Esophagus (tissue), 2 donors: ENCODE data around the gene KRTAP6-1. TPM values are rescaled to one million over a fixed set of nuclear protein-coding genes. Genes with fewer than 3 reads are reported as not detected.

Experiments used
- H3K27ac ChIP-seq, 2 donors: one replicate each; pipeline ENCODE4 v1.5.1; 2013; ENCODE audit warnings: low read depth in 2 of 2, mild to moderate bottlenecking in 2 of 2, inconsistent platforms in 1 of 2, low read length in 1 of 2, moderate library complexity in 1 of 2
- H3K27me3 ChIP-seq, 2 donors: one replicate each; pipeline ENCODE4 v1.6.1; 2013; ENCODE audit warnings: low read length in 2 of 2, control low read depth in 1 of 2, mild to moderate bottlenecking in 1 of 2; ENCODE audit not compliant: insufficient read depth in 2 of 2, control insufficient read depth in 1 of 2
- H3K36me3 ChIP-seq, 2 donors: one replicate each; pipeline ENCODE4 v1.6.1; 2013; ENCODE audit warnings: low read length in 1 of 2; ENCODE audit not compliant: control insufficient read depth in 2 of 2, insufficient read depth in 2 of 2
- H3K4me1 ChIP-seq, 2 donors: one replicate each; pipeline ENCODE4 v1.6.1; 2013; ENCODE audit warnings: low read length in 1 of 2; ENCODE audit not compliant: control insufficient read depth in 2 of 2, insufficient read depth in 2 of 2
- H3K4me3 ChIP-seq, 2 donors: one replicate each; pipeline ENCODE4 v1.5.1; 2013; ENCODE audit warnings: low read length in 2 of 2, mild to moderate bottlenecking in 2 of 2, low read depth in 1 of 2, moderate library complexity in 1 of 2
- H3K9me3 ChIP-seq, 2 donors: one replicate each; pipeline ENCODE4 v1.6.1; 2013; ENCODE audit warnings: mild to moderate bottlenecking in 2 of 2, low read depth in 1 of 2, low read length in 1 of 2, moderate library complexity in 1 of 2; ENCODE audit not compliant: control insufficient read depth in 2 of 2, insufficient read depth in 1 of 2
- WGBS, 2 donors: extraction: QIAGEN DNeasy Blood & Tissue Kit; methylation state at CpG; one replicate each; pipeline ENCODE4 v1.1.7; 2013; 5-methylcytosine and 5-hydroxymethylcytosine counted together
- polyA plus RNA-seq, 2 donors: library from polyadenylated mRNA; stranded (reverse); fragments of 200-250 nt; gene quantifications; one replicate each; pipeline ENCODE4 v1.2.3, GENCODE V29; 2013
- donor health status: healthy with polysubstance abuse.
- donor health status: Bipolar disorder and iron deficiency.

The KRTAP6-1 gene
- polyA plus RNA-seq, result not detected

GRCh38 chr21:30613836-30614235, at the start of gene KRTAP6-1:
Gene KRTAP6-1 (minus strand): TSS chr21:30613930. CDS start chr21:30613904, 26 bp downstream.
- WGBS, 2 donors, result 62 to 69% methylated on average over 2 of the region's 2 CpGs
- Histone ChIP-seq H3K4me1 (no peaks in the 10 kb centered on the region), H3K36me3 (no peaks in the 10 kb centered on the region), H3K9me3 (no peaks in the 10 kb centered on the region), H3K27me3 (no peaks in the 10 kb centered on the region), H3K27ac (no peak within 1 kb of the TSS), H3K4me3 (no peak within 1 kb of the TSS)

DNA sequence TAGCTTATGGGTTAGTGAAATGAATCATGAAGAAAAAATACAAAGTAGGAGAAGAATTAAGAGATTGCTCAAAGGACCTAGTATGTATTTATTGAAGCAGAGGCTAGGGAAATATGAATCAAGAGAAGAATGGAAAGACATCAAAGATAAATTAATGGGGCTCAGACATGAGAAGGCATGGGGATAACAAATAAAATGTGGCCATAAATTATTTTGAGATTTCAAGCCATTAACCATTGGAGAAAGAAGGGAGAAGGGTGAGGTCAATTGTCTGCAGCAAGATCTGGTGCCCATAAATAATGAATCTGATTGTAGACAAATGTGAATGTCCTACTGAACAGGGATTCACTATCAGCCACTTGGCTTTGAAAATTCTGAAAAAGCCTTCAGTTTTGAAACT, 39.2 kb upstream of the KRTAP6-1 start:
- H3K4me3 ChIP-seq, result no peak overlapping the region
- H3K36me3 ChIP-seq, result no peaks in the 10 kb centered on the region
- no peak overlapping the region for H3K27ac ChIP-seq
- H3K4me1 ChIP-seq, result no peaks in the 10 kb centered on the region
- no peaks in the 10 kb centered on the region for H3K9me3 ChIP-seq
- no peaks in the 10 kb centered on the region for H3K27me3 ChIP-seq

DNA sequence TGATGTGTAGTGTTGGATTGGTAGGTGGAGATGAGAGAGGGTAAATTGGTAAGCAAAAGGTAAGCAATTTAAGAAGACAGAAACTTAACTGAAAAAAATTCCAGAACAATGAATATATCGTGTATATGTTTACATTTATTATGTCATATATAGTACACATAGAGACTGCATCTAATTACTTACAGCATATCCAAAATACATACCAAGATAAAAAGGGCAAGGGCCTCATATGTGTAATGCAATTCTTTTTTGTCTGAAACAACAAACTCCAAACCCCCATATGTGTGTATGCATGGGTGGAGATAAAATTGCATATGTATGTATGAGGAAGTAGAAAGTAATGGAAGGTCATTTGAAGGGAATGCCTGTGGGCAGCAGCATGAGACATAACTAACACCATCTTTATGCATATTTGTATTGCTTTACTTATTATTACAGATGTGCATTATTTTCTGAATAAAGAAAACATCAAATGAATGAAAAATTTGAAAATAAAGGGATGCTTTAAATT, 33.2 kb upstream of the KRTAP6-1 start:
- H3K4me1 ChIP-seq, result no peaks in the 10 kb centered on the region
- WGBS, 2 donors, result 58% methylated on average over 1 of the region's 1 CpG

DNA sequence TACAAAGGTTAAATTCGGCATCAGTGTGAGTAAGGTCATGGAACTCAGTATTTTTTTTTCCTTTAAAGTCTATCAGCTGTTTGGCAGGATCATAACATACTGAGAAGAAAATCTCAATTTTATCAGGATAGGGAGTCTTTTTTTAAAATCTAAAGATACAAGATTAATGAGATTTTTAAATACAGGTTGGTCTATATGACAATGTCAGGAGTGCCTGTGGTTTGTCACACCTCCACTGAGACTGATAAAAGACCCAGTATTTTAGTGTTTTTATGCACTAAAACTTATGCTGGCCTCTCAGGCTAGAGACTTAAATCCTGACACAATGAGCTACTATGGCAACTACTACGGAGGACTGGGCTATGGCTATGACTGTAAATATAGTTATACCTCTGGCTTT, 28.8 kb upstream of the KRTAP6-1 start, which contains the start of gene KRTAP20-3:
KRTAP20-3 (plus strand) TSS at position 301 of the 400 bp plus-strand sequence.
- no peaks in the 10 kb centered on the region for H3K4me1 ChIP-seq
- no peaks in the 10 kb centered on the region for H3K27me3 ChIP-seq
- no peaks in the 10 kb centered on the region for H3K36me3 ChIP-seq
- no peak within 1 kb of the TSS for H3K4me3 ChIP-seq
- H3K9me3 ChIP-seq, result no peaks in the 10 kb centered on the region
- WGBS, 2 donors, result 84 to 86% methylated on average over 2 of the region's 2 CpGs
- H3K27ac ChIP-seq, result no peak within 1 kb of the TSS

More for the DNA sequence above, 33.2 kb upstream of the KRTAP6-1 start:
- no peaks in the 10 kb centered on the region for H3K27me3 ChIP-seq
- no peak overlapping the region for H3K27ac ChIP-seq
- no peaks in the 10 kb centered on the region for H3K36me3 ChIP-seq
- H3K4me3 ChIP-seq, result no peak overlapping the region
- no peaks in the 10 kb centered on the region for H3K9me3 ChIP-seq

DNA sequence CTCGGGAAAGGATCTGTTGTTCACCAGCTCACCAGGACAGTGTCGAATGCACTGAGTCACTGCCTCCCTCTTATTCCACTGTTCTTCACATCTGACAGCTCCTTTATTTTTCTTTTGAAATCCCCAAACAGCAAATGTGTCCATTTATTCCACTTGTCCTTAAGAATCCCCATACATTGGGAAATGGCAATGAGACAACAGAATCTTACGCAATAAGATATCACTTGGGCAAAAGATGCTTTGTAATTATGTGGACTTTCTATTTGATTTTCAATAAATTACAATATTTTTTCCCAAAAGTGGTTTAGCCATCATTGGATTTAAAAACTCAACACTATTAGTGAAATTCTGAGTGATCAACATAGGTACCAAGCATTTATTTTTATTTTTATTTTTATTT, 25.0 kb upstream of the KRTAP6-1 start:
- WGBS, 2 donors, result 79% methylated on average over 3 of the region's 3 CpGs
- H3K36me3 ChIP-seq, result no peaks in the 10 kb centered on the region
- H3K27ac ChIP-seq, result no peak overlapping the region
- no peak overlapping the region for H3K4me3 ChIP-seq
- no peaks in the 10 kb centered on the region for H3K27me3 ChIP-seq
- H3K4me1 ChIP-seq, result no peaks in the 10 kb centered on the region
- no peaks in the 10 kb centered on the region for H3K9me3 ChIP-seq

- Histone ChIP-seq H3K4me3 (no peak within 1 kb of the TSS), H3K9me3 (no peaks in the 10 kb centered on the region), H3K36me3 (no peaks in the 10 kb centered on the region), H3K27ac (no peak within 1 kb of the TSS), H3K4me1 (no peaks in the 10 kb centered on the region), H3K27me3 (no peaks in the 10 kb centered on the region)
- 86 to 88% methylated on average over 1 of the region's 1 CpG for WGBS, 2 donors
Observed at GRCh38 chr21:30634906-30635305, 21.2 kb upstream of the KRTAP6-1 start, which contains the start of gene KRTAP20-2. Gene KRTAP20-2 (plus strand): TSS chr21:30635206. CDS start chr21:30635264, 58 bp downstream.

DNA sequence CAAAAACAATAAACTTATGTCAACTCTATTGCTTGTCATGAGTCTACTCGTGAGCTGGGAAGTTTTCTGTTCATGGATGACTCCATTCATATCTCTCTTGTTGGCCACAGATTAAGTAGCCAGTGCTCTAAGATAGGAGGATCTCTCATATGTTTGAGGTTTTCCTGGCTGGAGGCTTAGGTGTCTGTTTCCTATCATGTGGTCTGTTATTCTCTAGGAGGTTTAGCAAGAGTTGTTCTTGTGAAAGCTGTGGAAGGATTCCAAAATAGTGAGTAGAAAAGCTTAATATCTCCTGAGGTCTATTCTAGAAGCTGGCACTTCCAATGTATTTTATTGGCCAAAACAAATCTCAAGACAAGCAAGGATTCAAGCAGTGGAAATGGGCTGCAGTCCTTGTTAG, 15.5 kb upstream of the KRTAP6-1 start:
- no peaks in the 10 kb centered on the region for H3K27me3 ChIP-seq
- H3K4me3 ChIP-seq, result no peak overlapping the region
- H3K36me3 ChIP-seq, result no peaks in the 10 kb centered on the region
- 58 to 61% methylated on average over 1 of the region's 1 CpG for WGBS, 2 donors
- no peaks in the 10 kb centered on the region for H3K4me1 ChIP-seq
- H3K9me3 ChIP-seq, result no peaks in the 10 kb centered on the region
- H3K27ac ChIP-seq, result no peak overlapping the region

DNA sequence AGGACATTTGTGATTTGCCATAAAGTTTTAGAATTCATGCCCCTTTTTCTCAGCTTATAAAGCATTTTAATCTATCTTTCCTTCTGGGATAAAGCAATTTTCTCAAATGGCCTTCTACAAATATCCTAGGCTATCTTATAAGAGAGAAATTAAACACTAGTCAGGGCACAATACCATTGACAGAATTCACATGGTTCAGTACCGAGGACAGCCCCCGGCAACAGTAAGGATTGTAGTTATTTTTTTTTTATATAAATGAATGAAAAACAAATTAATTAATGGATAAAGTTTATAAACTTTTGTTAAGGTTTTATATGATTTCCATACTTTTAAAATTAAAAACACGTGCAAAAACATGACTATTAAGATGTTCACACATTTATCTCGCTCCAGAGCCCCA, 14.4 kb upstream of the KRTAP6-1 start:
- Histone ChIP-seq H3K27ac (no peak overlapping the region), H3K9me3 (peaks cover under 1 to 5% of the 10 kb centered on the region in 2 donors), H3K4me3 (no peak overlapping the region), H3K27me3 (no peaks in the 10 kb centered on the region), H3K4me1 (no peaks in the 10 kb centered on the region), H3K36me3 (no peaks in the 10 kb centered on the region)
- 80 to 83% methylated on average over 4 of the region's 4 CpGs for WGBS, 2 donors

DNA sequence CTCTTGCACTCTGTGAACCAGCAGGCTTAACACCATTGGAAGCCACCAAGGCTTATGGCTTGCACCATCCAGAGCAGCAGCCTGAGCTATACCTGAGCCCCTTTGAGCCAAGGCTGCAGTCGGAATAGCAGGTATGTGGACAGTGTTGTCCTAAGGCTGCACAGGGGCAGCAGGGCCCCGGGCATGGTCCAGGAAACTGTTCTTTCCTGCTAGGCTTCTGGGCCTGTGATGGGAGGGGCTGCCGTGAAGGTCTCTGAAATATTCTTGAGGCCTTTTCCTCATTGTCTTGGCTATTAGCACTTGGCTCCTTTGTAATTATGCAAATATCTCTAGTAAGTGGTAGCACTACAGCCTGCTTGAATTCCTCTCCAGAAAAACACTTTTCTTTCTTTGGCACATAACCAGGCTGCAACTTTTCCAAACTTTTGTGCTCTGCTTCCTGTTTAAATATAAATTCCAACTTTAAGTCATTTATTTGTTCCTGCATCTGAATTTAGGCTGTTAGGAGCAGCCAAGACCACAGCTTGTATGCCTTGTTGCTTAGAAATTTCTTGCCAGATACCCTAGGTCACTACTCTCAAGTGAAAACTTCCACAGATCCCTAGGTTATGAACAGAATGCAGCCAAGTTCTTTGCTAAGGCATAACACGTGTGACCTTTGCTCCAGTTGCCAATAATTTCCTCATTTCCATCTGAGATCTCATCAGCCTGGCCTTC, 11.9 kb upstream of the KRTAP6-1 start:
- Histone ChIP-seq H3K27me3 (no peaks in the 10 kb centered on the region), H3K36me3 (no peaks in the 10 kb centered on the region), H3K4me3 (no peak overlapping the region), H3K27ac (no peak overlapping the region), H3K4me1 (no peaks in the 10 kb centered on the region), H3K9me3 (peaks cover 3 to 6% of the 10 kb centered on the region in 2 donors)
- 62 to 73% methylated on average over 4 of the region's 4 CpGs for WGBS, 2 donors

- Histone ChIP-seq H3K27ac (no peak overlapping the region), H3K27me3 (no peaks in the 10 kb centered on the region), H3K36me3 (no peaks in the 10 kb centered on the region), H3K9me3 (peaks cover 3 to 6% of the 10 kb centered on the region in 2 donors), H3K4me1 (no peaks in the 10 kb centered on the region), H3K4me3 (no peak overlapping the region)
- WGBS, 2 donors, result 89% methylated on average over 3 of the region's 3 CpGs
Observed at GRCh38 chr21:30623362-30623761, 9.6 kb upstream of the KRTAP6-1 start.
